GM12878 (cell line): ENCODE measurements around the gene OLIG2. TPM values are rescaled to one million over a fixed set of nuclear protein-coding genes. Genes with fewer than 3 reads are reported as not detected.
A peak's percentile ranks its signal among the peaks of the same experiment; 100 is the strongest.

ENCODE experiments used
- ATAC-seq: fragments of 200-7000 bp; cut with Tn5 transposase; 3 replicates; pipeline ENCODE4 v1.9.1; 2020; ENCODE audit warnings: mild to moderate bottlenecking, moderate library complexity
- BruUV-seq: library from RNA; stranded (reverse); fragments of 400-500 nt; replicated peaks from 2 replicates; lab custom pipeline; 2021; lab: Mats Ljungman, UMichigan
- CTCF ChIA-PET: fragments of 300-600 bp; sonication (Branson Sonifier 250); formaldehyde crosslinking; extraction: SDS; loops from one replicate; lab custom pipeline; 2021; ENCODE audit warnings: inconsistent platforms; lab: Yijun Ruan, JAX
- POLR2A ChIA-PET: fragments of 350-600 bp; formaldehyde crosslinking; extraction: SDS; loops from one replicate; lab custom pipeline; 2021; ENCODE audit warnings: inconsistent platforms; lab: Charles Lee
- RAD21 ChIA-PET: fragments of 300-600 bp; sonication (Branson Sonifier 250); formaldehyde crosslinking; loops from one replicate; lab custom pipeline; 2023; ENCODE audit warnings: antibody characterized with exemption; ENCODE audit not compliant: unreplicated experiment; lab: Charles Lee
- SMC1A ChIA-PET: fragments of 300-600 bp; sonication (Branson Sonifier 250); formaldehyde crosslinking; loops from one replicate; lab custom pipeline; 2023; ENCODE audit not compliant: unreplicated experiment, uncharacterized antibody; lab: Charles Lee
- DNase-seq: peaks from one replicate; pipeline ENCODE4 v3.0.0-alpha.2; 2011; ENCODE audit warnings: low read depth, low spot score
- FAIRE-seq: peaks from 3 replicates; lab custom pipeline; 2011; peaks lifted over from hg19 to GRCh38; lab: Jason Lieb, UNC
- H2AFZ ChIP-seq: 2 replicates; pipeline ENCODE4 v1.6.0; 2011; ENCODE audit warnings: low read depth, low read length, control low read depth; ENCODE audit not compliant: control insufficient read depth
- H3K27ac ChIP-seq: 2 replicates; pipeline ENCODE4 v1.5.1; 2011; ENCODE audit warnings: control low read depth; ENCODE audit not compliant: control insufficient read depth, insufficient read depth
- H3K27me3 ChIP-seq, 2 experiments: replicated peaks in 1 of 2; 2 replicates each; pipeline versions ENCODE4 v1.6.0 to v1.6.1; 2011; ENCODE audit warnings: low read length in 1 of 2; ENCODE audit not compliant: control insufficient read depth in 2 of 2, insufficient read depth in 2 of 2
- H3K36me3 ChIP-seq, 2 experiments: 2 replicates each; pipeline ENCODE4 v1.5.1; 2011; ENCODE audit warnings: low read length in 1 of 2; ENCODE audit not compliant: control insufficient read depth in 2 of 2, insufficient read depth in 2 of 2
- H3K4me1 ChIP-seq: 2 replicates; pipeline ENCODE4 v1.6.1; 2011; ENCODE audit warnings: mild to moderate bottlenecking, low read length, moderate library complexity, mixed read lengths; ENCODE audit not compliant: control insufficient read depth, insufficient read depth
- H3K4me2 ChIP-seq: 2 replicates; pipeline ENCODE4 v1.6.0; 2011; ENCODE audit warnings: control low read depth; ENCODE audit not compliant: control insufficient read depth, insufficient read depth
- H3K4me3 ChIP-seq: fragments of 200-600 bp; sonication (generic); 2 replicates; pipeline ENCODE4 v1.5.1; 2016
- H3K79me2 ChIP-seq: 2 replicates; pipeline ENCODE4 v1.6.0; 2011; ENCODE audit warnings: low read length; ENCODE audit not compliant: control insufficient read depth, insufficient read depth
- H3K9ac ChIP-seq: 2 replicates; pipeline ENCODE4 v1.8.0; 2011; ENCODE audit warnings: low read length, control low read depth, mixed read lengths; ENCODE audit not compliant: control insufficient read depth, insufficient read depth
- H3K9me3 ChIP-seq: replicated peaks from 3 replicates; pipeline ENCODE4 v1.5.1; 2011; ENCODE audit warnings: mild to moderate bottlenecking, low read length; ENCODE audit not compliant: control insufficient read depth, insufficient read depth
- H4K20me1 ChIP-seq: 2 replicates; pipeline ENCODE4 v1.6.0; 2011; ENCODE audit not compliant: control insufficient read depth, insufficient read depth
- BHLHE40 ChIP-seq, 2 experiments: fragments of 450-650 bp in 1 of 2; IDR thresholded peaks; 2 replicates each; pipeline ENCODE4 v1.6.1; 2011 to 2017; ENCODE audit warnings: low read depth in 2 of 2, borderline replicate concordance in 1 of 2, improper control_type of control experiment in 1 of 2, low read length in 1 of 2, mild to moderate bottlenecking in 1 of 2
- DPF2 ChIP-seq: fragments of 450-650 bp; IDR thresholded peaks from 2 replicates; pipeline ENCODE4 v1.6.1; 2017; ENCODE audit warnings: mild to moderate bottlenecking
- HCFC1 ChIP-seq: fragments of 150-350 bp; IDR thresholded peaks from 2 replicates; pipeline ENCODE4 v1.6.1; 2014; ENCODE audit warnings: low read length
- MYB ChIP-seq: fragments of 150-350 bp; IDR thresholded peaks from 2 replicates; pipeline ENCODE4 v1.6.1; 2014; ENCODE audit warnings: mild to moderate bottlenecking, low read depth, low read length, borderline replicate concordance
- WGBS: methylation state at CpG from one replicate; pipeline ENCODE4 v1.1.6; 2016; ENCODE audit warnings: low lambda C conversion rate; ENCODE audit not compliant: insufficient replicate concordance, insufficient coverage; ENCODE audit errors: missing lambda C conversion rate; 5-methylcytosine and 5-hydroxymethylcytosine counted together
- in situ Hi-C: fragments of 300-500 bp; cut with MboI; formaldehyde crosslinking; loops from 9 replicates; pipeline ENCODE4 v1.14.3; 2018; ENCODE audit warnings: mixed read lengths
- intact Hi-C: fragments of 100-400 bp; cut with micrococcal nuclease; formaldehyde crosslinking; loops from one replicate; pipeline ENCODE4 v1.14.2; 2022; ENCODE audit not compliant: unreplicated experiment
- polyA plus RNA-seq, 11 experiments: library from polyadenylated mRNA; depleted of rRNA in 4 of 11; unstranded in 6 of 11; stranded (reverse) in 5 of 11; fragments of >200 nt; fragmentation: Nextera tagmentation in 4 of 11; fragmentation: Illumina TruSeq in 1 of 11; extraction: Ambion mirVana in 4 of 11; extraction: Trizol in 1 of 11; gene quantifications; 1 replicate in 1 of 11; 2 replicates in 10 of 11; pipeline versions ENCODE4 v1.2.1 to v1.2.3, GENCODE V29; 2011 to 2016; ENCODE audit warnings: inconsistent platforms in 2 of 11, missing spikeins in 2 of 11, low read depth in 1 of 11
- total RNA-seq, 4 experiments: library from RNA; depleted of rRNA in 3 of 4; stranded (reverse); fragments of >200 nt in 3 of 4; fragmentation: Illumina TruSeq in 1 of 4; extraction: Trizol in 1 of 4; gene quantifications; 2 replicates each; pipeline versions ENCODE4 v1.2.1 to v1.2.3, GENCODE V29; 2013 to 2021

The OLIG2 gene
- total and polyA plus RNA-seq, 10 of the 15 experiments (the other 5 are each of a cell fraction or from before 2014, with no cell fraction given) = not detected

DNA sequence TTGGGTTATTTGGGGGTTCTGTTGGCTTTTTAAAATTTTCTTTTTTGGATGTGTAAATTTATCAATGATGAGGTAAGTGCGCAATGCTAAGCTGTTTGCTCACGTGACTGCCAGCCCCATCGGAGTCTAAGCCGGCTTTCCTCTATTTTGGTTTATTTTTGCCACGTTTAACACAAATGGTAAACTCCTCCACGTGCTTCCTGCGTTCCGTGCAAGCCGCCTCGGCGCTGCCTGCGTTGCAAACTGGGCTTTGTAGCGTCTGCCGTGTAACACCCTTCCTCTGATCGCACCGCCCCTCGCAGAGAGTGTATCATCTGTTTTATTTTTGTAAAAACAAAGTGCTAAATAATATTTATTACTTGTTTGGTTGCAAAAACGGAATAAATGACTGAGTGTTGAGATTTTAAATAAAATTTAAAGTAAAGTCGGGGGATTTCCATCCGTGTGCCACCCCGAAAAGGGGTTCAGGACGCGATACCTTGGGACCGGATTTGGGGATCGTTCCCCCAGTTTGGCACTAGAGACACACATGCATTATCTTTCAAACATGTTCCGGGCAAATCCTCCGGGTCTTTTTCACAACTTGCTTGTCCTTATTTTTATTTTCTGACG is 3.1 kb downstream of the OLIG2 start:
- no TSS peak for BruUV-seq
- in situ Hi-C loops = no loop called here

DNA sequence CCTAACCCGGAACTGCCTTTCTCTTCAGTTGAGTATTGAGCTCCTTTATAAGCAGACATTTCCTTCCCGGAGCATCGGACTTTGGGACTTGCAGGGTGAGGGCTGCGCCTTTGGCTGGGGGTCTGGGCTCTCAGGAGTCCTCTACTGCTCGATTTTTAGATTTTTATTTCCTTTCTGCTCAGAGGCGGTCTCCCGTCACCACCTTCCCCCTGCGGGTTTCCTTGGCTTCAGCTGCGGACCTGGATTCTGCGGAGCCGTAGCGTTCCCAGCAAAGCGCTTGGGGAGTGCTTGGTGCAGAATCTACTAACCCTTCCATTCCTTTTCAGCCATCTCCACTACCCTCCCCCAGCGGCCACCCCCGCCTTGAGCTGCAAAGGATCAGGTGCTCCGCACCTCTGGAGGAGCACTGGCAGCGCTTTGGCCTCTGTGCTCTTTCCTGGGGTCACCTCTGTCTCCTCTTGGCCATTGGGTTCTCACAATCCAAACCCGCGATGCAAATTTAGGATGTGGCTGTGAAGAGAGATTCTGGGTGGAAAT is 3.7 kb downstream of the OLIG2 start:
- ATAC-seq = no peak
- CTCF ChIA-PET = no interaction called here
- Histone ChIP-seq H3K27ac (no peak overlapping the region), H3K4me1 (no peaks in the 10 kb centered on the region), H3K4me2 (no peak overlapping the region), H3K9me3 (no peaks in the 10 kb centered on the region; the same call in 2 of the 3 replicates), H3K9ac (no peak overlapping the region), H3K79me2 (no peaks in the 10 kb centered on the region), H3K36me3 (no peaks in the 10 kb centered on the region; a peak in 1 of 4 replicates), H3K4me3 (no peak overlapping the region), H4K20me1 (no peaks in the 10 kb centered on the region)
- no TSS peak for BruUV-seq
- SMC1A ChIA-PET = no interaction called here
- intact Hi-C loops = no loop called here
- DNase-seq = no peak
- 57% methylated on average over 19 of the region's 19 CpGs for WGBS
- in situ Hi-C loops = no loop called here
- no peak for TF ChIP-seq MYB
- no peak for TF ChIP-seq DPF2
- TF ChIP-seq HCFC1 = no peak
- TF ChIP-seq, all 136 proteins: peak for 0
- Histone ChIP-seq H3K27me3 (peaks cover 24 to 25% of the 10 kb centered on the region in 2 experiments; a peak in 3 of 4 replicates), H2AFZ (no peak overlapping the region)
- FAIRE-seq = no peak
- ChIA-PET POLR2A (no interaction called here), RAD21 (no interaction called here)

More for the DNA sequence above, 3.1 kb downstream of the OLIG2 start:
- Histone ChIP-seq H3K9me3 (no peaks in the 10 kb centered on the region; the same call in 2 of the 3 replicates), H3K79me2 (no peaks in the 10 kb centered on the region), H3K27ac (no peak overlapping the region), H4K20me1 (no peaks in the 10 kb centered on the region), H3K4me1 (no peaks in the 10 kb centered on the region), H2AFZ (no peak overlapping the region), H3K4me3 (no peak overlapping the region), H3K9ac (no peak overlapping the region)
- WGBS = 10% methylated on average over 28 of the region's 28 CpGs
- ChIA-PET CTCF (no interaction called here), POLR2A (no interaction called here)
- intact Hi-C loops = no loop called here
- no peak for DNase-seq
- no peak for ATAC-seq
- TF ChIP-seq BHLHE40 (IDR thresholded peaks at IDR 0.05; ENCODE audit: borderline replicate concordance in 1 of 2, low read depth in 2 of 2, low read length in 1 of 2) = 0 out of 4 replicates have a peak, but pooled peaks of 1 of the 2 experiments have one; percentile 11
- no peak for TF ChIP-seq DPF2
- TF ChIP-seq, all 136 proteins: peak for 1
- Histone ChIP-seq H3K36me3 (no peaks in the 10 kb centered on the region; a peak in 1 of 4 replicates), H3K4me2 (no peak overlapping the region), H3K27me3 (peaks cover 25% of the 10 kb centered on the region in 2 experiments)
- SMC1A ChIA-PET = no interaction called here
- no peak for FAIRE-seq
- RAD21 ChIA-PET = no interaction called here
